Gastrocnemius medialis (tissue), 4 donors: ENCODE data around the gene CAPSL. TPM values are rescaled to one million over a fixed set of nuclear protein-coding genes. Genes with fewer than 3 reads are reported as not detected.
"Not testable (repeated sequence)": the region's sequence is repeated elsewhere in the genome, so short reads cannot be mapped to it uniquely, and the experiment has no call there.

Experiments
- ATAC-seq, 2 donors: fragments of 150-250 bp; one replicate each; pipeline ENCODE4 v1.9.1; 2016
- DNase-seq, 2 donors: peaks; one replicate each; pipeline ENCODE4 v3.0.0-alpha.2; 2019
- H3K27ac ChIP-seq, 4 donors: fragments of 200-600 bp; sonication (generic); 1 replicate in 1 of 4; 2 replicates in 3 of 4; pipeline ENCODE4 v1.5.1; 2016 to 2018; ENCODE audit warnings: mild to moderate bottlenecking in 2 of 4, moderate library complexity in 1 of 4
- H3K27me3 ChIP-seq, 3 donors: fragments of 200-600 bp; sonication (generic) in 2 of 3; 1 replicate in 1 of 3; 2 replicates in 2 of 3; pipeline versions ENCODE4 v1.5.1 to v1.6.0; 2016 to 2019; ENCODE audit warnings: mild to moderate bottlenecking in 1 of 3, moderate library complexity in 1 of 3
- H3K36me3 ChIP-seq, 2 donors: fragments of 200-600 bp; sonication (generic) in 1 of 2; one replicate each; pipeline ENCODE4 v1.5.1; 2017 to 2018
- H3K4me1 ChIP-seq, 2 donors: fragments of 200-600 bp; sonication (generic) in 1 of 2; one replicate each; pipeline ENCODE4 v1.5.1; 2016 to 2017; ENCODE audit warnings: mild to moderate bottlenecking in 2 of 2
- H3K4me3 ChIP-seq, 4 donors: fragments of 200-600 bp; sonication (generic) in 3 of 4; 1 replicate in 1 of 4; 2 replicates in 3 of 4; pipeline ENCODE4 v1.5.1; 2016 to 2019; ENCODE audit warnings: mild to moderate bottlenecking in 2 of 4
- H3K9me3 ChIP-seq, 3 donors: fragments of 200-600 bp; sonication (generic) in 2 of 3; 1 replicate in 1 of 3; 2 replicates in 2 of 3; pipeline ENCODE4 v1.5.1; 2016 to 2019
- CTCF ChIP-seq, 5 experiments: fragments of 450-650 bp in 3 of 5; fragments of 200-600 bp in 2 of 5; sonication (generic) in 2 of 5; IDR thresholded peaks in 4 of 5; conservative IDR thresholded peaks in 1 of 5; 1 replicate in 4 of 5; 2 replicates in 1 of 5; pipeline ENCODE4 v1.5.1; 2016 to 2019; ENCODE audit warnings: antibody characterized with exemption in 5 of 5, mild to moderate bottlenecking in 3 of 5, moderate library complexity in 3 of 5
- POLR2A ChIP-seq, 2 donors: fragments of 450-650 bp; IDR thresholded peaks; one replicate each; pipeline ENCODE4 v1.6.1; 2017; ENCODE audit warnings: antibody characterized with exemption in 2 of 2, mild to moderate bottlenecking in 2 of 2, moderate library complexity in 2 of 2
- in situ Hi-C, 4 donors: fragments of 200-750 bp; cut with MboI; loops; one replicate each; pipeline versions ENCODE4 v1.15.0 to v1.8.0; 2017; ENCODE audit warnings: low sequenced_read_pairs in 4 of 4
- intact Hi-C: fragments of 100-400 bp; cut with DNase I; formaldehyde crosslinking; loops from one replicate; pipeline ENCODE4 v1.15.1; 2023; ENCODE audit warnings: low total_unique reads
- total RNA-seq, 4 donors: library from RNA; depleted of rRNA; stranded (reverse); fragments of >200 nt; gene quantifications; one replicate each; pipeline versions ENCODE4 v1.1.0 to v1.2.3, GENCODE V29; 2016

The CAPSL gene
- total RNA-seq, result not detected

- ATAC-seq, result no peak
- TF ChIP-seq CTCF (IDR thresholded peaks at IDR 0.05 in 4 of 5, conservative IDR thresholded peaks at IDR 0.05 in 1 of 5), result no peak
- no peak for TF ChIP-seq POLR2A (IDR thresholded peaks at IDR 0.05)
- DNase-seq, result no peak
- intact Hi-C loops (no loop called here), in situ Hi-C loops (no loop called here)
- Histone ChIP-seq H3K27me3 (peaks cover 0 to 3% (median 0%) of the 10 kb centered on the region in 3 donors), H3K27ac (no peak within 1 kb of the TSS), H3K36me3 (no peaks in the 10 kb centered on the region), H3K4me3 (no peak within 1 kb of the TSS), H3K9me3 (no peaks in the 10 kb centered on the region), H3K4me1 (no peaks in the 10 kb centered on the region)
Observed at GRCh38 chr5:35938568-35939227, at the start of gene CAPSL. Gene CAPSL (minus strand): TSS chr5:35938622. CDS start chr5:35921120, 17,502 bp downstream.

- in situ Hi-C loops, result no loop called here
- intact Hi-C loops, result no loop called here
- no peak overlapping the region for H3K4me3 ChIP-seq
- no peaks in the 10 kb centered on the region for H3K9me3 ChIP-seq
- H3K27ac ChIP-seq, result no peak overlapping the region
- DNase-seq, result no peak
- TF ChIP-seq POLR2A (IDR thresholded peaks at IDR 0.05) (no peak), CTCF (IDR thresholded peaks at IDR 0.05 in 4 of 5, conservative IDR thresholded peaks at IDR 0.05 in 1 of 5) (no peak)
- no peak for ATAC-seq
- H3K4me1 ChIP-seq, result peaks cover 0 to 11% of the 10 kb centered on the region in 2 donors
- H3K36me3 ChIP-seq, result no peaks in the 10 kb centered on the region
- H3K27me3 ChIP-seq, result no peaks in the 10 kb centered on the region
Observed at GRCh38 chr5:35987776-35988175, 49.4 kb upstream of the CAPSL start.

- in situ Hi-C loops (no loop called here), intact Hi-C loops (no loop called here)
- DNase-seq (no peak), ATAC-seq (no peak)
- Histone ChIP-seq H3K36me3 (no peaks in the 10 kb centered on the region), H3K9me3 (no peaks in the 10 kb centered on the region), H3K27ac (no peak overlapping the region), H3K4me1 (no peaks in the 10 kb centered on the region), H3K4me3 (no peak overlapping the region), H3K27me3 (no peaks in the 10 kb centered on the region)
- TF ChIP-seq POLR2A (IDR thresholded peaks at IDR 0.05) (no peak), CTCF (IDR thresholded peaks at IDR 0.05 in 4 of 5, conservative IDR thresholded peaks at IDR 0.05 in 1 of 5) (no peak)
Observed at GRCh38 chr5:35979715-35980114, 41.3 kb upstream of the CAPSL start.

GRCh38 chr5:35976859-35977258 lies 38.4 kb upstream of the CAPSL start:
- intact Hi-C loops, H3K4me3 ChIP-seq, ATAC-seq, in situ Hi-C loops, H3K36me3 ChIP-seq, DNase-seq, H3K9me3 ChIP-seq, H3K27ac ChIP-seq, H3K4me1 ChIP-seq, H3K27me3 ChIP-seq: not testable (repeated sequence)

- intact Hi-C loops, result no loop called here
- in situ Hi-C loops, result no loop called here
- TF ChIP-seq POLR2A (IDR thresholded peaks at IDR 0.05), result no peak
- no peak for TF ChIP-seq CTCF (IDR thresholded peaks at IDR 0.05 in 4 of 5, conservative IDR thresholded peaks at IDR 0.05 in 1 of 5)
- no peaks in the 10 kb centered on the region for H3K36me3 ChIP-seq
- H3K27ac ChIP-seq, result no peak overlapping the region
- ATAC-seq (no peak), DNase-seq (no peak)
- no peaks in the 10 kb centered on the region for H3K9me3 ChIP-seq
- no peak overlapping the region for H3K4me3 ChIP-seq
- H3K27me3 ChIP-seq, result no peaks in the 10 kb centered on the region
- H3K4me1 ChIP-seq, result no peaks in the 10 kb centered on the region
Observed at GRCh38 chr5:35974570-35974969, 36.1 kb upstream of the CAPSL start.
